ENCODE results near the gene TMEM130.

TMEM130 gene

GRCh38 chr7:98834949-98835348 lies 34.9 kb downstream of the TMEM130 start:
- no peak for TF ChIP-seq FOXP2 (optimal IDR thresholded peaks at IDR 0.05; ENCODE audit: borderline replicate concordance, extremely low read depth, extremely low read length, insufficient read depth)
- no peak for TF ChIP-seq SIN3A (IDR thresholded peaks at IDR 0.05; ENCODE audit: borderline replicate concordance, insufficient read depth, low read length)
- TF ChIP-seq TAF1 (IDR thresholded peaks at IDR 0.05; ENCODE audit: borderline replicate concordance, insufficient read depth, low read length): no peak
- TF ChIP-seq POLR2AphosphoS5 (IDR thresholded peaks at IDR 0.05; ENCODE audit: low read depth, low read length): no peak
- TF ChIP-seq REST (IDR thresholded peaks at IDR 0.05; ENCODE audit: insufficient read depth in 1 of 2, low read depth in 2 of 2, low read length in 2 of 2): no peak

- TF ChIP-seq TAF1 (IDR thresholded peaks at IDR 0.05; ENCODE audit: borderline replicate concordance, insufficient read depth, low read length): no peak
- no peak for TF ChIP-seq REST (IDR thresholded peaks at IDR 0.05; ENCODE audit: insufficient read depth in 1 of 2, low read depth in 2 of 2, low read length in 2 of 2)
- no peak for TF ChIP-seq FOXP2 (optimal IDR thresholded peaks at IDR 0.05; ENCODE audit: borderline replicate concordance, extremely low read depth, extremely low read length, insufficient read depth)
- no peak for TF ChIP-seq SIN3A (IDR thresholded peaks at IDR 0.05; ENCODE audit: borderline replicate concordance, insufficient read depth, low read length)
- no peak for TF ChIP-seq POLR2AphosphoS5 (IDR thresholded peaks at IDR 0.05; ENCODE audit: low read depth, low read length)
Measured at GRCh38 chr7:98833022-98833421, 36.8 kb downstream of the TMEM130 start.

GRCh38 chr7:98831641-98832221 lies 38.1 kb downstream of the TMEM130 start:
- TF ChIP-seq SIN3A (IDR thresholded peaks at IDR 0.05; ENCODE audit: borderline replicate concordance, insufficient read depth, low read length) (no peak), FOXP2 (optimal IDR thresholded peaks at IDR 0.05; ENCODE audit: borderline replicate concordance, extremely low read depth, extremely low read length, insufficient read depth) (no peak), TAF1 (IDR thresholded peaks at IDR 0.05; ENCODE audit: borderline replicate concordance, insufficient read depth, low read length) (no peak), POLR2AphosphoS5 (IDR thresholded peaks at IDR 0.05; ENCODE audit: low read depth, low read length) (no peak), REST (IDR thresholded peaks at IDR 0.05; ENCODE audit: insufficient read depth in 1 of 2, low read depth in 2 of 2, low read length in 2 of 2) (no peak)

- TF ChIP-seq POLR2AphosphoS5 (IDR thresholded peaks at IDR 0.05; ENCODE audit: low read depth, low read length) (no peak), TAF1 (IDR thresholded peaks at IDR 0.05; ENCODE audit: borderline replicate concordance, insufficient read depth, low read length) (no peak), FOXP2 (optimal IDR thresholded peaks at IDR 0.05; ENCODE audit: borderline replicate concordance, extremely low read depth, extremely low read length, insufficient read depth) (no peak), REST (IDR thresholded peaks at IDR 0.05; ENCODE audit: insufficient read depth in 1 of 2, low read depth in 2 of 2, low read length in 2 of 2) (no peak), SIN3A (IDR thresholded peaks at IDR 0.05; ENCODE audit: borderline replicate concordance, insufficient read depth, low read length) (no peak)
Measured at GRCh38 chr7:98830972-98831548, 38.8 kb downstream of the TMEM130 start.
